HS-5 (cell line): ENCODE measurements around the gene BANF2.

Experiments used
- DNase-seq: peaks from one replicate; pipeline ENCODE4 v3.0.0-alpha.2; 2012; ENCODE audit warnings: low read depth

The BANF2 gene

DNA sequence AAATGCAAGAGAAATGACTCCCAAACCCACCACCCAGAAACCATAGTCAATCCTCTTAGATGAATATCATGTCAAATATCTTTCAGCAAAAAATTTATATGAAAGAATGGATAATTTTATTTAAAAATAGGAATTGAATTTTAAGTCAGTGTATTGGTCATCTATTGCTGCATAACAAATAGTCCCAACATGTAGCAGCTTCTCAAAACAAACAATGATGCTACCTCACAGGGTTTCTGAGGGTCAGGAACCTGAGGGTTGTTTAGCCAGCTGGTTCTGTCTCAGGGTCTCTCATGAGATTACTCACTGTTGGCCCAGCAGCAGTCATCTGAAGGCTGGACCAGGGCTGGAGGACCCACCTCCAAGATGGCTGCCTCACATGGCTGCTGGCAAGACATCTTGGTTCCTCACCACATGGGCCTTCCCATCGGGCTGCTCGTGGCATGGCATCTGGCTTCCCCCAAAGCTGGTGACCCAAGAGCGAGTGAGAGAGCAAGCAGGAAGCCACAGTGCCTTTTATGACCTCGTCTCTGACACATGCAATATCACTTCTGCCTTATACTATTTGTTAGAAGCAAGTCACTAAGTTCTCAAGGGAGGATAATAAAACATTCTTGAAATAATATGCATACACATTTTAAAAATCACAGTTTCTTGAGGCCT is 36.3 kb downstream of the BANF2 start:
- DNase-seq = no peak

DNA sequence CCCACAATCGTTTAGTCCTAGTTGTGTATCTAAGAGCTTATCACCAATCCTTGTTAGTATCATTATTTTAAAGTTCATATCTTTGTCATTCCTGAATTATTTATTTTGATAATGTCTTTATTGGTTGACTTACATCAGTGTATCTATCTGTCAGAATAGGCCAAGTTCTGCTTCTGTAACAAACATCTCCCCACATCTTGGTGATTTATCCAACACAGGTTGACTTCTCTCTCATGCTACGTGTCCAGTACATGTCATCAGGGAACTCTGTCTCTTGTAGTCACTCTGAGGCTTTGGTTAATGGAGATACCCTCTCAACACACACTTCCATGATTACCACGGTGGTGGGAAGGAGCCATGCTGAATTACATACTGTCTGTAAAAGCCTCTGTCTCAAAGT is 38.4 kb downstream of the BANF2 start:
- DNase-seq = no peak

DNA sequence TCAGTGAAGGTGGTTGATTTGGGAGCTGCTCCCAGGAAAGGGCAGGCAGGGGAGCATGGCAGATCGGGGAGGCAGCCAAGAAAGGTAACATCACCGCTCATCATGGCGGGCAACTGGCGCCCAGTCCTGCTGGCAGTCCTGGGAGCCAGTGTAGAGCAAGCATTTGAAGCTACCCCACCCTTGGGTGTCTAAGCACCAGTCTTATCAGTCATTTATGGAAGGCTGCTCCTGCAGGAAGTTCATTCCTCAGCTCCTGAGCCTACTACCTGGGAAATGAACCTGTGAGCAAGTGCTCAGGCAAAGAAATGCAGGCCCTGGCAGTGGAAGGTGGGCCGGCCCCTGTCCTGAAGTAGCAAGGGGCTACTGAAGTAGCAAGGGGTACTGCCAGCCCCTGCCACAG is 41.5 kb downstream of the BANF2 start:
- DNase-seq = no peak

DNA sequence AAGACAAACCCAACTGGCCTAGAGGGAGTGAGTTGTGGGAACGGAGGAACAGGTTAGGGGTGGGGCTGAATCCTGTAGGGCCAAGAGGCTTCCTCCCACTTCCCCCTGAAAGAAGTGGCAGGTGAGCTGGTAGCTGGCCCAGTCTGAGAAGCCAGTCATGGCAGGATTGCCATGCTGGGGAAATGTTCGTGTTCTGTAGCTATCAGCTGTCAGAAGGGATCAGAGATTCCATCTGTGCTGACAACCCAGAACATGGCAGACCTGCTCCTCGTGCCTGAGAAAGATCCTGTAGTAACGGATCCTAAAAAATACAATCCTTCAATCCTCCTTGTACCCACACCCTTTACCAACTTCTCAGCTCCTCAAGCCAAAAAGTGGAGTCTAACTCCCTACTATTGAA is 43.0 kb downstream of the BANF2 start:
- no peak for DNase-seq

DNA sequence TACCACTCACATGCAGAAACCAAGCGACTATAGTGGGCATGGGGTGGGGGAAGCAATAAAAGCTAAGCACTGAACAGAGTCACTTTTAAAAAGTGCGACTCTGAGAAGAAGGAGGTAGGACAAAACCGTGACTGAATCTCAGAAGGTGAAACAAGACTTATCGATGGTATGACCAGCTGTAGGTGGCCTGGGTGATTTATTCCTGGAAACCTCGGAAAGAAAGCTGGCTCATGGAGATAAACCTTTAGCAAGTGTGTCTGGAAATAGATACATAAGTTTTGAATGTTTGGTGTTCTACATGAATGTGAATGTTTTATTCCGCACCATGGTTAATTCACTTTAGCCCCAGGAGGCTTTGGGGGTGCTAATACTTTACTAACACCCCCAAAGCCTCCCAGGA is 43.9 kb downstream of the BANF2 start:
- no peak for DNase-seq

DNA sequence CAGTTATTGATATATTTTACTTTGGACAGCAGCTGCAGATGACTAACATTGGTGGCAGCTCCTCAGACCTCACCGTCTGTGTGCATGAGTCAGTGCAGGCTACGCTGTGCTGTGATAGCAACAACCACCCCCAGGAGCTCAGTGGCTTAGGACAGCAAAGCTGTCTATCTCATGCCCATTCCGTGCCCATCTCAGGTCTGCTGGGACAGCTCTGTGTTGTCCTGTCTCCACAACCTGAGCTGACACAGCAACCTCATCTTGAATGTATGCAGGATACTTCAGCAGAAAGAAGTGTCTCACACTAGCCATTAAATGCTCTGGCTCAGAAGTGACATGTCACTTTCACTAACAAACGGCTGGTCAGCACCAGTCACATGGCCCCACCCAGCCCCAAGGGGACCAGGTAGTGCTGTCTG is 47.7 kb downstream of the BANF2 start:
- peak; percentile 56 for DNase-seq

DNA sequence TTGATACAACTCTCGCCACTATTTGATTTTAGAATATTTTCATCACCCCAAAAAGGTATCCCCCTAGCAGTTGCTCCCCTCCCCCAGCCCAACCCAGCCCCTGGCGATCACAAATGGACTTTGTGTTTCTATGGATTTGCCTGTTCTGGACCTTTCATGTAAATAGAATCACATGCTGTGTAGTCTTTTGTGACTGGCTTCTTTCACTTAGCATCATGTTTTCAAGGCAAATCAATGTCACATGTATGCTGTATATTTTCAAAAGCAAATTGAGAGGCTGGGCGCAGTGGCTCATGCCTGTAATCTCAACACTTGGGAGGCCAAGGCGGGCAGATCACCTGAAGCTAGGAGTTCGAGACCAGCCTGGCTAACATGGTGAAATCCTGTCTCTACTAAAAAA is 48.5 kb downstream of the BANF2 start:
- no peak for DNase-seq

DNA sequence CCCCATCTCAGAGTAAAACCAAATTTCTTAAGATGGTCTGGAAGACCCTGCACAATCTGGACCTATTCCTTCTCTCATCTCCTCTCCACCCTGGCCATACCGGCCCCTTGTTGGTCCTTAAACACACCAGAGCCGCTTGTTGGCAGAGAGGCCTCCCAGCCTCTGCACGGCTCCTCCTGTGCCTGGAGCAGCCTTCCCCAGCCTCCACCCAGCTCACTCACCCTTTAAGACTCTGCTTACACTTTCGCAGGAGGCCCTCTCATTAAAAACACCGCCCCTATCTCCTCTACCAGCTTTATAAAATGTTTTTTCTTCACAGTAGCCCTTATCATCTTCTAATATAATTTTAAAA is 49.8 kb downstream of the BANF2 start:
- no peak for DNase-seq

DNA sequence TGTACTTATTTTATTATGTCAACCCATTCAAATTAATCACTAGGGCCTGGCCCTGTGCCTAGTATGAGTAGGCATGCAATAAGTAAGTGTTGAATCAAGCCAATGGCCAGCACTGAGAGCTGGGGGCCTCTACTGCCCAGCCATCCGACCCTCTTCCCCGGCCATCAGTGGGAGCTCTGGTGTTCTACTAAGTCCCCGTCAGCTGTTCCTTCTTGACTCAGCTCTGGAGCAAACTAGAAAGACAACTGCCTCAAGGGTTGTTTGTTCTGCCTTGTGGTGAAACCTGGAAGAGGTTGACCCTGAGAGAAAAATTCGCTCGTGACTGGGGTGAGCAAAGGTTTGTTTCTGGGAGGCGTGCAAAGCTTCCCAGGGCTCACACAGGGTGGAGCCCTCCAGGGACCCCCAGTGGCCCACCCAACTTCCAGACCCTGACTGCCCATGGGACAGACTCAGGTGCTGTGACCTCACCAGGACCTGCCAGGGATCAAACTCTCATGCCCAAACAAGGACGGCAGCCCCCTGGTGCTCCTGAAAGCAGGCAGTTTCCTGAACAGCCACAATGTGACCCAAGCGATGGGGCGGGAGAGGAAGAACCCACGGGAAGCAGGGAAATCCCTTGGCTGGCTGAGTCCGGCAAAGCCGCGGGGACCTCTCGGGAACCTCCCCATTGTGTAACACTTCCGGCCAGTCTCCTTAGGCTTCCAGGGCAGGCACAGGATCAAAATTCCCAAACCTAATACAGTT is 50.4 kb downstream of the BANF2 start:
- DNase-seq = no peak

DNA sequence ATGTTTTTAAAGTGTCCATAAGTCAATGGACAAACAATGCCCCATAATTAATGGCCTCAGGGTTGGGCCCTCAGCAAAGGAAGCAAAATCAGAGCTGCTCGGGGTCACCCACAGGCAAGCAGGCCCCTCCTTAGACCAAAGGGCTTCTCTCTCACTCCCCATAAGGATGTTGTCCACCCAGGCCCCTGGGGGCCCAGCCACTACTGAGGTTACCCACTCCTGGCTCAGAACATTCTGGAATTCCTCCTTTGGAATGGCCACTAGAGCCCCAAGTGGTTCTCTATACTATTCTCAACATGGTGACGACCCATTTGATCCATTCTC is 50.9 kb downstream of the BANF2 start:
- no peak for DNase-seq

DNA sequence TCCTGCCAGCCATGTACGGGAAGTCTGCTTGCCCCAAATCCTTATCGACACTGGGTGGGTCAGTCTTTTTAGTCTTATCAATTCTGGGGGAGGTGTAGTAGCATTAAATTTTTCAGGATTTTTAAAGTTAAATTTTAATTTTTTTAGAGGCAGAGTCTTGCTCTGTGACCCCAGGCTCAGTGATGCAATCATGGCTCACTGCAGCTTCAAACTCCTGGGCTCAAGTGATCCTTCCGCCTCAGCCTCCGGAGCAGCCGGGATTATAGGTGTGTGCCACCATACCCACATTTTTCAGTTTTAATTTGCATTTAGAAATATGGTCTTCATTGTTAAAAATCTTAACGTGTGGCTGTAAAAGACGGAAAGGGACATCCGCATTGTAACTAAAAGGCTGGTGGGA is 51.9 kb downstream of the BANF2 start:
- no peak for DNase-seq

DNA sequence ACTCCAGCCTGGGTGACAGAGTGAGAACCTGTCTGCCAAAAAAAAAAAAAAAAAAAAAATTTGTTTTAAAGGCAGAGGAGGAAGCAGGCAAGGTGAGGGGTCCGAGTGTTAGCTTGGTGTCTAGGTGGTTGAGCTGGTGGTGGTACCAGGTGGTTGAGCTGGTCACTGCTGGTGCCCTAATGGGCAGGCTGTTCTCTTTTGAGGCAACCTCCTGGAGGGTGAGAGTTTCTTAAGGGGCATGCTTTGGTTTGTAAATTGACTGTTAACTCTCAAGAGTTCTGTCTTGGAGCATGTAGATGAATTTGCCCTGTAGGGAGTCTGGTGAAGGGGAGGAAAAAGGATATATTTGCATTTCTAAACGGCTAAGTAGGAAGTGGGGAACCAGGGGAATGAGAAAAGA is 52.7 kb downstream of the BANF2 start:
- no peak for DNase-seq

DNA sequence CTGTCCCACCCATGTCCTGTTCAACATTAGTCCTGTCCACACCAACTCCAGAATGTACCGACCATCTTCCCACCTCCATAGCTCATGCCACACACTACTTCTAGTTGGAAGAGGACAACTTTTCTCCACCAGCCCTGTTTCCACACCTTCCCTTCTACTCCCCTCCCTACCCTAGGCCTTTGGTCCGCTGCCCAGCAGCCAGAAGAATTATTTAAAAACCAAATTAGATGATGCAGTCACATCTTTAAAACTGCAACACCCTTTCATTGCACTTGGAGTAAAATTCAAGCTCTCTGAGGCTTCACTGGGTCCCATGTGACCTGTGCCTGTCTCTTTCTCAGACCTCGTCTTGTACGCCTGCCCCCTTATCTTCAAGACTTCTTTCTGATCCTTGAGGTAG is 53.8 kb downstream of the BANF2 start:
- DNase-seq = no peak

DNA sequence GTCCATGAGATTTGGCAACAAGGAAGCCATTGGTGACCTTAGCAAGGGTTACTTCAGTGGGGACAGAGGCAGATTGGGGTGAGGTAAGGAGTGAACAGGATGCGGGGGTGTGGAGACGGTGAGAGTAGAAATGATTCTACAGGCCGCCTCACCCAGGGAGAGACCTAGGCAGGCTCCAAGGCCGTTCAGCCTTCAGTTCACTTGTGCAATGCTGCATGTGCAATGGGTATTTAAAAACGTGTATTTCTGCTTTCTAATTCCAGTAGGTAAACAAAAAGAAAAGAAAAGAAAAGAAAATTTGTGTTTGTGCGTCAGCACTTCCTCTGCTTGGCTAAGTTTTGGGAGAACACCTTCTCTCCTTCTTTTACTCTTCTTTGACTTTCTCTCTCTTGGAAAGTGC is 56.8 kb downstream of the BANF2 start:
- DNase-seq = no peak

DNA sequence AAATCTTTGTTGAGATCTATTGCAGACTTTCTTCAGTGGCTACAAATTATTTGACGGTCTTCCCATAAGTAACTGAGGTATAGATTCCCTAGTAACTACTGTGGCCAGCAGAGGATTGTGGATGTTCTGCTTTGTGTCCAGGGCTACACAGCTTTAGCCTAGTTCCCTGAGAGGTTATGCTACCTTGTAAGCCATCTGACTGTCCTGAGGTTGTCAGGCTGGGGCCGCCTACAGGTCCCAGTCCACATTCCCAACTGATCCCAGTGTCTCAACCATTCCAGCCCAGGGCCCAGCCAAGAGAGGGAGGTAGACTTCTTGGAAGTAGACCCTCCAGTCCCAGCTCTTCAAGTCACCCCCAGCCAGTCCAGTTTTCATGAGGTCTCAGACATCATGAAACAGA is 57.7 kb downstream of the BANF2 start:
- DNase-seq = no peak

DNA sequence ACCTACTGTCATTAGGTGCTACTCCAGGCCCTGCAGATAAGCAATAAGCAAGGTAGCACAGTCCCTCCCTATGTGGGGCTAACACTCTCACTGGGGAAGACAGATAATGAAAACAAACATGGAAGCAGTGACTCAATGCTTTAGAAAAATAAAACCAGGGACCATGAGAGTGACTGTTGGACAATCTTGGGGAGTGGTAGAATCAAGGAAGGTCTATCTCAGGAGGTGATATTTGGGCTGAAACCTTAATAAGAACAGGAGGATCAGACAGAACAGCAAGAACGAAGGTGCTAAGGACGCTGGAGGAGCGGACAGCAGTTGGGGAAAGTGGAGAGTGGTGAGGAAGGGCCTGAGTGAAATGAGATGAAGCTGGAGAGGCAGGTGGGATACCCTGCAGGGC is 58.2 kb downstream of the BANF2 start:
- no peak for DNase-seq

DNA sequence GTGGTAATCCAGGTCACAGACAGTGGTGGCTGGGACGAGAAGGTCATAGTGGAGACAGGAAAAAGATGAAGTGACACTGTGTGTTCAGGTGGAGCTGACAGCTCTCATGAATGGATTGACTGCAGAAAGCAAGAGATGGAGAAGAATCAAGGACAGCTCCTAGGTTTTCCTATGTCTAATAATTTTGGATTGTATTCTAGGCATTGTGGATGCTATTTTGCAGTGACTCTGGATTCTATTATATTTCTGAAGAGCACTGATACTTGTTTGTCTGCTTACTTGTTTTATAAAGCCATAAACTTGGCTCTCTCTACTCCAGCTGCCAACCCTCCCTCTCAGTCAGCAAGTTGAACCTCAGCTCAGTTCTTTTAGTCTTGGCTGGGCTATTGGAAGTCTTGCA is 58.7 kb downstream of the BANF2 start:
- DNase-seq = no peak

DNA sequence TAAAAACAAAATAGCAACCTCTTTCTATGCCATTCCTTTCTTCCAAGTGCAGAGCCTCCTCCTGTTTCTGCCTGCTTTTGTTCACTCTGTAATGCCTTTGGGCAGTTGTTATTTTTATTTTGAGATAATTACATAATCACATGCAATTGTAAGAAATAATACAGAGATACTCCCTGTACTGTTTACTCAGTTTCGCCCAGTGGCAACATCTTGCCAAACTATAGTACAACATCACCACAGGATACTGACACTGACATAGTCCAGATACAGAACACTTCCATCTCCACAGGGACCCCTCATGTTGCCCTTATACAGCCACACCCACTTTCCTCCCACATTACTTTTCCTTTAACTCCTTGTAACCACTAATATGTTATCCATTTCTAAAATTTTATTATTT is 59.7 kb downstream of the BANF2 start:
- DNase-seq = no peak

DNA sequence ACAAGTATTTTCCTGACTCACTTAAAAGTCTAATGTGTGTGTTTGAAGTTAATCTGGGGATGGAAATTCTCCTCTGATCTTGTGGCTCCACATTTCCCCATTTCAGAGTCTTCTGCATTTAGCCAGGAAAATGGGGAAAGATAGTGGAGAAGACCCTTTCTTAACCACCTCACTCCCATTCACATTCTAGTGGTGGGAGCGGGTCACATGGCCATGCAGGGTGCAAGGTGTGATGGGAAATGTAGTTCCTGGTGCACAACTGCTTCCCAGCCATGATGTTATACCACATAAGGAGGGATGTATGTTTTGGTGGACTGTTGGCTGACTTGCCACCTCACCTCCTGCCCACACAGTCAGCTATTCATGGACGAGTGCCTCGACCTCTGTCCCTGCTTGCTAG is 61.8 kb downstream of the BANF2 start:
- no peak for DNase-seq

DNA sequence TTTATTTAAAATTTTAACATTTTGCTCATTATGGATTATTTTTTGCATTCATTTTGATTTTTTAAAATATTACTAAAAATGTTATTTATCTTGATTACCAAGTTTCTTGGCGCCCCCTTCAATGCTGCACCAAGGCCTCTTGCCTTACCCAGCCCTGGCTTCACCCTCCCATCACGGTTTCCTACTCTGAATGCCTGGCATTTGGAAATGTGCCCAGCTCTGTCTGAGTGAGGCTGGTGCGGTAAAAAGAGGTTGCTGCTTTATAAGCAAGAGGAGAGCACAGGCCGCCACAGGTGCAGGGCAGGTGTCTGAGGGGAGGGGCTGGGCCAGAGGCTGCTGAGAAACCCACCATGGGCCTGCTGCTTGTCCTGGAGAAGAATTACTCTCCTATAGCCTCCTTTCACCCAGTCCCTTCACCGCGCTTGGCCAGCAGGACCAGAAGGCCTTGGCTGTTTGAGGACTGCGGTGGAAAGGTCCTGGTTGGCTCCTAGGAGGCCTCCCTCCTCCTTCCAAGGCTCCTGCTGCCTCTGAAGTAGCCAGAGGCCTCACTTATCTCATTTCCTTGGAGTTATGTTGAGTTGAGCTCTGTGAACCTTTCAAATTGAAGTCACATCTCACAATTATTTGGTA is 62.6 kb downstream of the BANF2 start:
- no peak for DNase-seq

DNA sequence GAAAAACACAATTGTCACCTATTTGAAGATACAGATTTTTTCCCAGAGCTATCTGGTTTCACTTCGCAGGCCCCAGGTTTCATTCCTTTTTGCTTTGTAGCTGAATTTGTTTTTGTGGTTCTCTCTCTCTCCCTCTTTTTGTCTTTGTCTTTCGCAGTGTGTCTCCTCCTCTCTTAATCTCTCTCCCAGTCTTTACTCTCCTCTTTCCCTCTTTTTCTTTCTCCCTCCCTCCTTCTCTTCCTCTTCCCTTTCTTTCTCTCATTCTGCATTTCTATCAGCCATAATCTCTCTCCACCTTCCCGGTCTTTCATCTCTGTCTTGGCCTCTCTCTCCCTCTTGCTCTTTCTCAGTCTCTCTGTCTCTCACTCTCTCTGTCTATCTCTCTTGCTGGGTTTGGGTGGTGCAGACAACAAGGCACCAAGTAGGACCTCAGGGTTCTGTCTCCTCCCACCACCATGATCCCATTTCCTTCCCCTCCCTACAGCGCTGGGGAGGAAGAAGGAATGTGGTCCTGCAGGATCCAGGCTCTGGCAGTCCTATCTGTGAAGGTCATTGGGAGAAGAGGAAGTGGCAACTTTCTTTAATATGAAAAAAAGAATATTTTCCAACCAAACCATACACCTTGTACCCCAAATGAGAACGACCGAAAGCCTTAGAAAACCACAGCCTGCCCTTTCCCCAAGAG is 63.2 kb downstream of the BANF2 start:
- no peak for DNase-seq

DNA sequence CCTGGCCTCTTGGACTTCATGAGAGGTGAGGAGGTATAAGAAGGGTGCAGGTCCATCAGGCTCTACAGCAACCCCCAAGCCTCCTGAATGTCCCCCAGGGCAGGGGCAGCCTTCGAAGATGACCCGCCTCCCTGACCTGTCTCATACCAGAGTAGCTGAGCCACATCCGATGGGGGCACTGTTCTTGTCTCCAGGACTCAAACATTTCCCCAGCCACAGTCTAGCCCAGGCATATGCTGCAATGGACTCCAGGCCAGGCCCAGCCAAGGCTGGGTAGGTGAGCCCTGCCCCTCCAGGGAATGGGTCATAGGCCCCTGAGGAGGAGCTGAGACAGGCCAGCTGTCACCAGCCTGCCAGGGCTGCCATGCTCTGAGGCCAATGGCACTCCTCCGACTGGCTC is 65.3 kb downstream of the BANF2 start:
- no peak for DNase-seq

DNA sequence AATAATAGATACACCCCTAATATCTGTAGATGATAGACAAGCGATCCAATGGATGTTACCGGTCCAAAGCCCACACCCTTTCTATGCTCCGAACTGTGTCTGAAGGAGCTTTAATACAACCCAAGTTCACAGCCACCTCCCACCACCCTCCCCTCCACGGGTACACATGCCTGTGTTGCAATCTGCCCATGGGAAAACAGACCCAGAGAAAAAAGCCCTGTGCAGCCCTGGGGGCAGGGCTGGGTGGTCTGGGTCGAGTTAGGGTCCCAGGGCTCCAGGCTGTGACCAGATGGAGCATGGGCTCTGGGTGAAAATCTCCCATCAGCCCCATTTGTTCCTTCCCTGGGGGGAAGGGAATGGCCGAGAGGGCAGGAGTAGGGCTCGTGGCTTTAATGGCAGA is 65.8 kb downstream of the BANF2 start:
- no peak for DNase-seq
